ENCODE results near the gene FPR3. TPM values are rescaled to one million over a fixed set of nuclear protein-coding genes. Genes with fewer than 3 reads are reported as not detected.
"Not testable (repeated sequence)": the region's sequence is repeated elsewhere in the genome, so short reads cannot be mapped to it uniquely, and the experiment has no call there.

FPR3 gene
- total RNA-seq, 8 experiments from 2014 or later: 0.05 to 0.64 (median 0.21) TPM; not detected in 2

DNA sequence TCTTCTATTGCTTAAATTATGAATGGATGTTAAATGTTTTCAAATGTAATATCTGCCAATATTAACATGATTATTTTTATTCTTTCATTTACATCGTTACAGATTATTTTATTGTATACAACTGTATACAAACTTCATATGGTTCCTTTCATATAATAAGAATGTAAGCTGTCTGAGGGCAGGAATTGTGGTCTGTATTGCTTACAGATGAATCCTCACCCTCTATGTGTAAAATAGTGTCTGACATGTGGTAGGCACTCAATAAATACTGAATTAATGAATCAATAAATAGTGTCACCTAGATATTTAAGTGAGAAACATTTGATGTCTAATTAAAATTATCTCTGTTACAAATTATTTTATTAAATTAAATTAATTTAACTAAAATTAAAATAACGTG lies 7.8 kb downstream of the FPR3 start:
- no peak overlapping the region for H3K4me3 ChIP-seq
- 22 to 100% (median 62%) methylated on average over 1 to 2 of the region's 2 CpGs for WGBS, 10 experiments
- no peaks in the 10 kb centered on the region for H3K4me1 ChIP-seq (replicated peaks in 1 of 2)
- H3K27ac ChIP-seq: no peak overlapping the region
- in situ Hi-C loops (cut with MboI; ENCODE audit: low pct_unique_long_range_greater_than_20kb in 2 of 9, low sequenced_read_pairs in 9 of 9, unreplicated experiment in 9 of 9): no loop called here
- no peak for ATAC-seq (replicated peaks in 6 of 8)

DNA sequence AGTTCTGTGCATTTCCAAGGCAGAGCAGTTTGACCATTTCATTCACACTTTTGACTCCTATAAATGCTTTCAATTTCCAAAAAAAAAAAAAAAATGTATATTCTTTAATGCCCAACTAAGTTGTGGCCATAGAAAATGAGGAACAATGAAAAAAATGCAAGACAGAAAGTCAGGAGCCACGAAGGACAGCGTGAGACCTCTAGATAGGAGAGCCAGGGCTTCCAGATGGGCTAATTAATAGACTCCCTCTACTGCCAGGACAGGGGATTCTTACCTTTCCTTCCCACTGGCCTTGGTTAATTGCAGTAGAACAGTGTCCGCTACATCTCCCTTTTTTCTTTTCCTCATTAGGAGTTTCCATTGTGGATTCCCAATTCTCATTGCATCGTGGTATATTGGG lies 8.6 kb downstream of the FPR3 start:
- no peak for ATAC-seq (replicated peaks in 6 of 8)
- in situ Hi-C loops (cut with MboI; ENCODE audit: low pct_unique_long_range_greater_than_20kb in 2 of 9, low sequenced_read_pairs in 9 of 9, unreplicated experiment in 9 of 9): no loop called here
- no peak overlapping the region for H3K4me3 ChIP-seq
- no peaks in the 10 kb centered on the region for H3K4me1 ChIP-seq (replicated peaks in 1 of 2)
- WGBS, 10 experiments: 40 to 90% (median 75%) methylated on average over 2 to 4 of the region's 4 CpGs; no CpG with 5 or more reads in 1 of the 10 experiments
- no peak overlapping the region for H3K27ac ChIP-seq

DNA sequence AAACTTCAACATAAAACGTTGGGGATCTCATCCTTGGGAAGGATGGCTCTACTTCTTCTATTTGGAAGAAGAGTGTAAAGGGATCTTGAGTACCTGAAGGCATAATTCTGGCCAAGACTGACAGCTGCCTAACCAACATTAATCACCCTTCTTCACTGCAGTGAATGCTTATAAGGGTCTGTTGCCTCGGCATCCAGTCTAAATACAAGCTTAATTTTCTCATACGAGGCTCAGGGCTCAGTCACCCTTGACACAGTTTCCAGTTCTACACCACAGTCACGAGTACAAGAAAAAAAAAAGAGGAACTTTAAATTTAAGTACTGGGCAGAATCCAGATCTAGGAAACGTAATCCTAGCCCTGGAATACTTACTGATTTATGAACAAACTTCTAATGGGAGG lies 9.0 kb downstream of the FPR3 start:
- WGBS, 10 experiments: 7 to 73% (median 38%) methylated on average over 1 to 5 of the region's 5 CpGs
- no peak overlapping the region for H3K4me3 ChIP-seq
- no peaks in the 10 kb centered on the region for H3K4me1 ChIP-seq (replicated peaks in 1 of 2)
- in situ Hi-C loops (cut with MboI; ENCODE audit: low pct_unique_long_range_greater_than_20kb in 2 of 9, low sequenced_read_pairs in 9 of 9, unreplicated experiment in 9 of 9): no loop called here
- H3K27ac ChIP-seq: no peak overlapping the region
- ATAC-seq (replicated peaks in 6 of 8): no peak

DNA sequence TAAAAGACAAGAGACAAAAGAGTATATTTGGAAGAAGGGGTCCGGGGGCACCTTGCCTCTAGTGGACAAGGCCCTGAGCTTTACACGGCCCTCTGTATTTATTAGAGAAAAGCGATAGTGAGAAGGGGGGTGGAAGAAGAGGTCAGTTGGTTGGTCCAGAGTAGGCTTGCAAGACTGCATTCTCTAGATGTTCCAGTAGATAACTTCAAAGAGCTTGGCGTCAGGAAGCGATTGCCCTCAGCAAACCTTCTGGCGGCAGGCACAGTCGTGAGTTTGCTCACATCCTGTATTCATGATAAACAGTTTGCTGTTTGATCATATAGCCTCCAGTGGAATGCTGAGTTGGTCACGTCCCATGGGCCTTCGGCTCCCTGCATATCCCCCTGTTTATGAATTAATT lies 9.8 kb downstream of the FPR3 start:
- ATAC-seq (replicated peaks in 6 of 8); in situ Hi-C loops (cut with MboI; ENCODE audit: low pct_unique_long_range_greater_than_20kb in 2 of 9, low sequenced_read_pairs in 9 of 9, unreplicated experiment in 9 of 9): not testable (repeated sequence)

DNA sequence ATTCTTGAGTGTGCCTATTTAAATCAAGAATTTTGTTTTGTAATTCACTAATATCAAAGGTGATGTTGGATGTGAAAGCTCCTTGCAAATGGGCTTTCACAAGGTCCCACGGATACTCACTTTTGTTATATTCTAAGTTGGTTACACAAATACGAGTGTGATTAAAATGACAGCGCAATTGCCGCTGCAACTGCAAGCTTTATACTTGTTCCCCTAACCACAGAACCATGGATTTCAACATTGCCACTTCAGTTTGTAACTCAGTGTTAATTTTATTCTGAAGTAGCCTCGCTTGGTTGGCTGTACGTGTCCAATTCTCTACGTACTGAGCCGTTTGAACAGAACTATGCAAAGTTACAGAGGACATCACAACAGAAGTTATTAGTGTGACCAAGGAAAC lies 10.4 kb downstream of the FPR3 start:
- in situ Hi-C loops (cut with MboI; ENCODE audit: low pct_unique_long_range_greater_than_20kb in 2 of 9, low sequenced_read_pairs in 9 of 9, unreplicated experiment in 9 of 9); ATAC-seq (replicated peaks in 6 of 8); H3K4me3 ChIP-seq; H3K4me1 ChIP-seq (replicated peaks in 1 of 2); H3K27ac ChIP-seq: not testable (repeated sequence)
- 67 to 100% (median 93%) methylated on average over 1 to 8 of the region's 8 CpGs for WGBS, 10 experiments

More for the DNA sequence above, 9.8 kb downstream of the FPR3 start:
- not testable (repeated sequence) for H3K4me3 ChIP-seq; H3K27ac ChIP-seq; H3K4me1 ChIP-seq (replicated peaks in 1 of 2)
- WGBS, 10 experiments: 75 to 100% (median 88%) methylated on average over 1 to 6 of the region's 9 CpGs; no CpG with 5 or more reads in 2 of the 10 experiments

DNA sequence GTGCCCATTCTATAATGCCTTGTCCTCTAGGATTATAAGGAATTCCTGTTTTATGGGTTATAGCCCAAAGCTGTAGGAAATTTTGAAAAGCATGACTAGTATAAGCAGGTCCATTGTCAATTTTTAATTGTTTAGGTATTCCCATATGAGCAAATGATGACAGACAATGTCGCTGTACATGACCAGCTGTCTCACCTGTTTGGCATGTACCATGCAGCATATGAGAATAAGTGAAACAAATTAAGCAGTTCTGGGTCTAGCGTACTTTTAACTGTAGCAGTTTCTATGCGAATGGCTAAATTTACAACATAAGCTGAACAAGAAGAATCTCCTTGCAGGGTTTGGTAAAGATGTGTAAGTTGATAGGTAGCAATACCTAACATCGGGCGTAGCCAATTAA lies 11.6 kb downstream of the FPR3 start:
- WGBS, 10 experiments: 69 to 100% (median 86%) methylated on average over 1 to 5 of the region's 5 CpGs
- ATAC-seq (replicated peaks in 6 of 8); H3K4me3 ChIP-seq; H3K4me1 ChIP-seq (replicated peaks in 1 of 2); in situ Hi-C loops (cut with MboI; ENCODE audit: low pct_unique_long_range_greater_than_20kb in 2 of 9, low sequenced_read_pairs in 9 of 9, unreplicated experiment in 9 of 9); H3K27ac ChIP-seq: not testable (repeated sequence)

DNA sequence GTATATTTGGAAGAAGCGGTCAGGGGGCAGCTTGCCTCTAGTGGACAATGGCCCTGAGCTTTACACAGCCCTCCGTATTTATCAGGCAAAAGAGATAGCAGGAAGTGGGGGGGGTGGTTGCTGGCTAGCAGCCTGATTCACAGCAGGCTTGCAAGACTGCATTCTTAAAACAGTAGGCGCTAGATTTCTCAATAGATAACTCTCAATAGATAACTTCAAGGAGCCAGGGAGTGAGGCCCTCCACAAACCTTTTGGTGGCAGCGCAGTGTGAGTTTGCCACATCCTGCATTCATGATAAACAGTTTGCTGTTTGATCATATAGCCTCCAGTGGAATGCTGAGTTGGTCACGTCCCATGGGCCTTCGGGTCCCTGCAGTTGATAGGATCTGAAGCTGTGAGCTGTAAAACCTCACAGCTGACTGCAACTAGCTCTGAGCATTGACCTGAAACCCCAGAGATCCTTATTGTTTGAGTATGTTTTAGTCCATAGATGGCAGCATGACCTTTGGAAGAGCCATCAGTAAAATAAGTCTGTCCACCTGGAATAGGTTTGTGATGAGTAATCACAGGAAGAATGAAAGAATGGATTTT lies 12.2 kb downstream of the FPR3 start:
- no peak for ATAC-seq (replicated peaks in 6 of 8)
- no peak overlapping the region for H3K27ac ChIP-seq
- H3K4me1 ChIP-seq (replicated peaks in 1 of 2): no peaks in the 10 kb centered on the region
- 39 to 100% (median 71%) methylated on average over 1 to 4 of the region's 6 CpGs; no CpG with 5 or more reads in 1 of the 10 experiments for WGBS, 10 experiments
- in situ Hi-C loops (cut with MboI; ENCODE audit: low pct_unique_long_range_greater_than_20kb in 2 of 9, low sequenced_read_pairs in 9 of 9, unreplicated experiment in 9 of 9): no loop called here
- H3K4me3 ChIP-seq: no peak overlapping the region

DNA sequence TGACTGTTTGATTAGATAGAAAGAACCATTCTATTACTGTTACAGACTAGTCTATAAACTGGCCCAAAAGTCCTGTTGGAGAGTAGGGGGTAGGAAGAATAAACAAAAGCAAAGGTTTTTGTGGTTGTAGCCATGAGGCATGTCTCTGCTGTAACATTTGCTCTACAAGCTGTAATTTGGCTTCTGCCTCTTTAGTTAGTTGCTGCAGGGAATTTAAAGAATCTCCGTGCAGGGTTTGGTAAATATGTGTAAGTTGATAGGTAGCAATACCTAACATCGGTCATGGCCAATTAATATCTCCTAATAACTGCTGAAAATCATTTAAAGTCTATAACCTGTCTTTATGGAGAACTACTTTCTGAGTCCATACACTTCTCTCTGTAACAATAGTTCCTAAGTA lies 13.0 kb downstream of the FPR3 start:
- in situ Hi-C loops (cut with MboI; ENCODE audit: low pct_unique_long_range_greater_than_20kb in 2 of 9, low sequenced_read_pairs in 9 of 9, unreplicated experiment in 9 of 9): no loop called here
- H3K27ac ChIP-seq: no peak overlapping the region
- no peaks in the 10 kb centered on the region for H3K4me1 ChIP-seq (replicated peaks in 1 of 2)
- H3K4me3 ChIP-seq: no peak overlapping the region
- WGBS, 10 experiments: 14 to 100% (median 75%) methylated on average over 1 to 2 of the region's 2 CpGs; no CpG with 5 or more reads in 2 of the 10 experiments
- no peak for ATAC-seq (replicated peaks in 6 of 8)

DNA sequence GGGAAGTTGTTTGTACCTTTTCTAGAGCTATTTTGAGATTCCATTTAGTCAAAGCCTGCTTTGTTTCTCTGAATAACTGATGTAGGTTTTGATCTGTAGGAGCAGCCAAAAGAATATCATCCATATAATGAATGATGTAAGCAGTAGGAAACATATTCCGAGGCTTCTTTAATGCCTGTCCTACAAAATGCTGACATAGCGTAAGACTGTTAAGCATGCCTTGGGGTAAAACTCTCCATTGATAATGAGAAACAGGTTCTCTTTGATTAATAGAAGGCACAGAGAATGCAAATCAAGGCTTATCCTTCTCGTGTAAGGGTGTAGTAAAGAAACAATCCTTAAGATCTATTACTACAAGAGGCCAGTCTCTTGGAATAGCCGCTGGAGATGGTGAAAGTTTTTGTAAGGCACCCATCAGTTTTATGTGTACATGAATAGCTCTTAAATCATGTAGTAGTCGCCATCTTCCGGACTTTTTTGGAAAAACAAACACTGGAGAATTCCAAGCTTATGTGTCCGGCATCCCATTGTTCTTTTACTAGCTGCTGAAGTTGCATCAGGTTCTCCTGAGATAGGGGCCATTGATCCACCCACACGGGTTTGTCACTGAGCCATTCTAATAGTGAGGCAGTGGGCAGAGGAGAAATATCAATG lies 13.5 kb downstream of the FPR3 start:
- in situ Hi-C loops (cut with MboI; ENCODE audit: low pct_unique_long_range_greater_than_20kb in 2 of 9, low sequenced_read_pairs in 9 of 9, unreplicated experiment in 9 of 9): no loop called here
- H3K4me1 ChIP-seq (replicated peaks in 1 of 2): no peaks in the 10 kb centered on the region
- no peak overlapping the region for H3K4me3 ChIP-seq
- no peak overlapping the region for H3K27ac ChIP-seq
- WGBS, 10 experiments: 14 to 85% (median 53%) methylated on average over 2 to 8 of the region's 8 CpGs; no CpG with 5 or more reads in 2 of the 10 experiments
- ATAC-seq (replicated peaks in 6 of 8): peak in 3 of 8 experiments; percentile 80 to 91 (median 84)

DNA sequence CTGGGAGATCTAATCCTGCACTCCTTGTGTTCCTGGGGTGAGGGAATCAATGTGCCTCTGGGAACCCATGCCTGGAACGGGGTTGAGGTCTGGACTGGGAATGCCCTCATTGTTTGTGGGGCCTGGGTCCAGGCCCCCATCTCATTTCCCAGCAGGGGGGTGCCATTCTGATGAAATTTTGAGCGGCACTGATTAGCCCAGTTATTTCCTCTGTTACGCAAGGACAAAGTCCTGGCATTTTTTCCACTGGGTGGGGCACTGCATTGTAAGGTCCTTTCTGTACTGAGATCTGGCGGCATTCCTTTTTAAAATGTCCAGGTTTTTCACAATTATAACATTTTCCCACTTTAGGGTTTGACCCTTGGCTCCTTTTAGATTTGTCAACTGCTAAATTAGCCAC lies 14.8 kb downstream of the FPR3 start:
- H3K4me1 ChIP-seq (replicated peaks in 1 of 2): no peaks in the 10 kb centered on the region
- WGBS, 10 experiments: 0 to 100% (median 63%) methylated on average over 1 to 3 of the region's 4 CpGs; no CpG with 5 or more reads in 1 of the 10 experiments
- H3K4me3 ChIP-seq: no peak overlapping the region
- in situ Hi-C loops (cut with MboI; ENCODE audit: low pct_unique_long_range_greater_than_20kb in 2 of 9, low sequenced_read_pairs in 9 of 9, unreplicated experiment in 9 of 9): no loop called here
- ATAC-seq (replicated peaks in 6 of 8): peak in 2 of 8 experiments; percentile 52 to 71
- H3K27ac ChIP-seq: no peak overlapping the region

DNA sequence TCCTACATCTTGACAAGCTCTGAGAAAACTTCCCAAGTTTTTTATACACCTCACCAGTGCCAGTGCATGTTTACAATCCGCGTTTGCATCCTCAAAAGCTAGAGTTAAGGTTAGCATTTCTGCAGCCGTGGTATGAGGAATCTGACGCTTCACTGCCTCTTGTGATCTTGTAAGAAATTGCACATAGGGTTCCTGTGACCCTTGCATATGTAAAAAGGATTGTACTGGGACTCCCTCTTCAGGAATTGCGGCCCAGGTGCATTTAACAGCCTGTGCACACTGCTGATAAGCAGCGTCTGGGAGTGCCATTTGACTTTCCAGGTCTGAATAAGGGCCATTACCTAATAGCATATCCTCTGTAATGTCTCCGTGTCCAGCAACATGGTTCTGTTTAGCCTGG lies 15.3 kb downstream of the FPR3 start:
- WGBS, 10 experiments: 5 to 100% (median 60%) methylated on average over 1 to 4 of the region's 7 CpGs; no CpG with 5 or more reads in 3 of the 10 experiments
- Histone ChIP-seq H3K27ac (no peak overlapping the region), H3K4me3 (no peak overlapping the region), H3K4me1 (replicated peaks in 1 of 2) (no peaks in the 10 kb centered on the region)
- ATAC-seq (replicated peaks in 6 of 8): peak in 3 of 8 experiments; percentile 40 to 63 (median 42)
- in situ Hi-C loops (cut with MboI; ENCODE audit: low pct_unique_long_range_greater_than_20kb in 2 of 9, low sequenced_read_pairs in 9 of 9, unreplicated experiment in 9 of 9): no loop called here

DNA sequence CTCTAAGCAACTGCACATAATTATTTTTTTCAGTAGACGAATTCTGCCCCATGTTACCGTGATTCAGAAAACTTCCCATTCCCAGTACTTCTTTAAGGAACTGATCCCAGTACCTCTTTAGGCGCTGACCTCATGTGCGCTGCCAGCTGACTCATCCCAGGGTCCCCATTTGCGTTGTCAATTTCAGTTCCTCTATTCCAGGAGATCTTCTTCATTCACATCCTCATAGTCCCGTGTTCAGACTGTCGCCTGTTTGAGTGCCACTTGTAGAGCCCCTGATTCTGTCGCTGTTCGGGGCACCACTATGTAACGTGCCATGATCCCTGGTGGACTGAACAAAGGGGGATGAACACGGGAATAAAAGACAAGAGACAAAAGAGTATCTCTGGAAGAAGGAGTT lies 16.4 kb downstream of the FPR3 start:
- Histone ChIP-seq H3K4me3 (no peak overlapping the region), H3K27ac (no peak overlapping the region), H3K4me1 (replicated peaks in 1 of 2) (no peaks in the 10 kb centered on the region)
- WGBS, 10 experiments: 56 to 94% (median 87%) methylated on average over 1 to 9 of the region's 11 CpGs; no CpG with 5 or more reads in 1 of the 10 experiments
- in situ Hi-C loops (cut with MboI; ENCODE audit: low pct_unique_long_range_greater_than_20kb in 2 of 9, low sequenced_read_pairs in 9 of 9, unreplicated experiment in 9 of 9): no loop called here
- ATAC-seq (replicated peaks in 6 of 8): no peak

DNA sequence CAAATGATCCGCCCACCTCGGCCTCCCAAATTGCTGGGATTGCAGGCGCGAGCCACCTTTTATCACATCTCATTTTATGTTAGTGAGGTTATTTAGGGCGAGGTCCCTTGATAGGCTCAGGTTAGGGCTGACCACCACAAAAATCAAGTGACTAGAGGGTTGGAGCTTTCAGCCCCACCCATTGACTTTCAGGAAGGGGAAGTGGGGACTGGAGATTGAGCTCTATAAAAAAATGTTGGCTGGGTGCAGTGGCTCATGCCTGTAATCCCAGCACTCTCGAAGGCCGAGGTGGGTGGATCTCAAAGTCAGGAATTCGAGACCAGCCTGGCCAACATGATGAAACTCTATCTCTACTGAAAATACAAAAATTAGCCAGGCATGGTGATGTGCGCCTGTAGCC lies 20.1 kb downstream of the FPR3 start:
- no peaks in the 10 kb centered on the region for H3K4me1 ChIP-seq (replicated peaks in 1 of 2)
- ATAC-seq (replicated peaks in 6 of 8): no peak
- 39 to 100% (median 83%) methylated on average over 1 to 6 of the region's 9 CpGs; no CpG with 5 or more reads in 3 of the 10 experiments for WGBS, 10 experiments
- no peak overlapping the region for H3K27ac ChIP-seq
- no peak overlapping the region for H3K4me3 ChIP-seq
- in situ Hi-C loops (cut with MboI; ENCODE audit: low pct_unique_long_range_greater_than_20kb in 2 of 9, low sequenced_read_pairs in 9 of 9, unreplicated experiment in 9 of 9): no loop called here

DNA sequence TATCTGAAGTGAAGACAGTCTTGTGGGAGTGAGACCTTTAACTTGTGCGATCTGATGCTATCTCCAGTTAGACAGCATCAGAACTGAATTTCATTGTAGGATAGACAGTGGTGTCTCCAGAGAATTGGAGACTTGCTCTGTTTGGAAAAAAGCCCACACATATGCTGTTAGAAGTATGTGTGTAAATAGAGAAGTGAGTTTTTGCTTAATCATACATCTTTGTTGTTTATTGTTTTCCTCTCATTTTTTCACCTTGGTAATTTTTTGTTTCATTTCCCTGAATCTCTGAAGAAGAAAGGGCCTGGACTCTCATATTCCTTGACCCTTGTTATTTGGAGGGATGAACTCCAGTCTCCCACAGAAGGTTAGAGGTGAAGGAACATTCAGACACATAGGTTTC lies 21.8 kb downstream of the FPR3 start:
- WGBS, 10 experiments: 67 to 100% (median 100%) methylated on average over 1 of the region's 1 CpG; no CpG with 5 or more reads in 7 of the 10 experiments

More for the DNA sequence above, 21.8 kb downstream of the FPR3 start:
- Histone ChIP-seq H3K27ac (no peak overlapping the region), H3K4me1 (replicated peaks in 1 of 2) (no peaks in the 10 kb centered on the region), H3K4me3 (no peak overlapping the region)
- in situ Hi-C loops (cut with MboI; ENCODE audit: low pct_unique_long_range_greater_than_20kb in 2 of 9, low sequenced_read_pairs in 9 of 9, unreplicated experiment in 9 of 9): no loop called here
- no peak for ATAC-seq (replicated peaks in 6 of 8)
